GM10266 (cell line): Measurements from ENCODE around the gene SYNJ2.

Source experiments
- DNase-seq: peaks from one replicate; pipeline ENCODE4 v3.0.0; 2012; ENCODE audit errors: extremely low spot score
- CTCF ChIP-seq: IDR thresholded peaks from 2 replicates; pipeline ENCODE4 v1.5.1; 2012; ENCODE audit warnings: mild to moderate bottlenecking, low read depth; ENCODE audit not compliant: control insufficient read depth, insufficient read depth; ENCODE audit errors: missing control alignments

The SYNJ2 gene

GRCh38 chr6:158068156-158068892 lies 86.7 kb downstream of the SYNJ2 start:
- no peak for TF ChIP-seq CTCF
- no peak for DNase-seq

- no peak for TF ChIP-seq CTCF
- DNase-seq = no peak
These were observed 87.5 kb downstream of the SYNJ2 start for GRCh38 chr6:158068893-158069799.

GRCh38 chr6:158069800-158070195 lies 88.1 kb downstream of the SYNJ2 start:
- DNase-seq = no peak

GRCh38 chr6:158070513-158070912 lies 88.8 kb downstream of the SYNJ2 start:
- no peak for DNase-seq
- TF ChIP-seq CTCF = no peak

More at GRCh38 chr6:158069800-158070195, 88.1 kb downstream of the SYNJ2 start:
- no peak for TF ChIP-seq CTCF

GRCh38 chr6:158071121-158072082 lies 89.7 kb downstream of the SYNJ2 start:
- TF ChIP-seq CTCF = no peak
- no peak for DNase-seq

GRCh38 chr6:158072083-158072721 lies 90.5 kb downstream of the SYNJ2 start:
- peak; percentile 80 for DNase-seq
- peak; percentile 82 for TF ChIP-seq CTCF
